ENCODE measurements around the gene TAF4.

- TF ChIP-seq CTCF (IDR thresholded peaks at IDR 0.05) (no peak), POLR2A (IDR thresholded peaks at IDR 0.05) (no peak)
Measured at GRCh38 chr20:62049342-62050165, 16.1 kb downstream of the TAF4 start.

All from body of pancreas (tissue), 4 donors.